ENCODE results near the gene KIF6.

Gene KIF6

GRCh38 chr6:39343396-39343870, 381.8 kb downstream of the KIF6 start:
- no peak for TF ChIP-seq GABPA (IDR thresholded peaks at IDR 0.05; ENCODE audit: low read depth)
- TF ChIP-seq SPI1 (IDR thresholded peaks at IDR 0.05; ENCODE audit: borderline replicate concordance, low read depth): no peak
- no peak for TF ChIP-seq REST (IDR thresholded peaks at IDR 0.05; ENCODE audit: insufficient replicate concordance, low read depth)
- TF ChIP-seq, protein P1, sequence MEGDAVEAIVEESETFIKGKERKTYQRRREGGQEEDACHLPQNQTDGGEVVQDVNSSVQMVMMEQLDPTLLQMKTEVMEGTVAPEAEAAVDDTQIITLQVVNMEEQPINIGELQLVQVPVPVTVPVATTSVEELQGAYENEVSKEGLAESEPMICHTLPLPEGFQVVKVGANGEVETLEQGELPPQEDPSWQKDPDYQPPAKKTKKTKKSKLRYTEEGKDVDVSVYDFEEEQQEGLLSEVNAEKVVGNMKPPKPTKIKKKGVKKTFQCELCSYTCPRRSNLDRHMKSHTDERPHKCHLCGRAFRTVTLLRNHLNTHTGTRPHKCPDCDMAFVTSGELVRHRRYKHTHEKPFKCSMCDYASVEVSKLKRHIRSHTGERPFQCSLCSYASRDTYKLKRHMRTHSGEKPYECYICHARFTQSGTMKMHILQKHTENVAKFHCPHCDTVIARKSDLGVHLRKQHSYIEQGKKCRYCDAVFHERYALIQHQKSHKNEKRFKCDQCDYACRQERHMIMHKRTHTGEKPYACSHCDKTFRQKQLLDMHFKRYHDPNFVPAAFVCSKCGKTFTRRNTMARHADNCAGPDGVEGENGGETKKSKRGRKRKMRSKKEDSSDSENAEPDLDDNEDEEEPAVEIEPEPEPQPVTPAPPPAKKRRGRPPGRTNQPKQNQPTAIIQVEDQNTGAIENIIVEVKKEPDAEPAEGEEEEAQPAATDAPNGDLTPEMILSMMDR (IDR thresholded peaks at IDR 0.05; ENCODE audit: insufficient read depth, low read length): no peak
- no peak for TF ChIP-seq POLR2AphosphoS5 (IDR thresholded peaks at IDR 0.05; ENCODE audit: low read depth)

DNA sequence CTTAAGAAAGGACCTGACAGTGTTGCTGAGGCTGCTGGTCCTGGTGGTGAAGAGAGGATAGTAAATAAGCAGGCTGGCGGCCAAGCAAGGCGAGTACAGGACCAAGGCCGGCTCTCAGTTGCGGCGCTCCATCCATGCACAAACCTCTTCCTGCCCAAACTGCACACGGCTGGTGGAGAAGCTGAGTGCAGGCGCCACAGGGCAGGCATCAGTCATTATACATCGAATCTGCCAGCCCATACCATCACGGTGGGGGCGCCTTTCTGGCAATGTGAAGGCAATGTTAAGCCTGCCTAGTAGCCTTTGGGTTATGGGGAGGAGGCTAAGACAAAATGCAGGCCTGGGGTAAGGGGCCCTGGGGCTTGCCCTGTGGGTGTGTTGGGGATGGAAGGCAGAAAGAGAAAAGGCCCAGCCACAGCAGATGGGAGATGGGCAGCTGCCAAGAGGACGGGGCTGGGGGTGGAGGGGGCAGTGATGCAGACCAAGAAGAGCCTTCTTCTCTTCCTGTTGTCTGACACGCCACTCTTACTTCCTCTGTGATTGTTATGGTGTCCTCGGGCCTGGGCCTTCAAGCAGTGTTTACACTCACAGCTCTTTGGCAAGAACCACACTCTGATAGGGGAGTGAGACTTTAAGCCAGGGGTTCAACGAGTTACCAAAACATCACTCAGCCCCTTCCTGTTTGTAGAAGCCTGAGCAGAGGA, 382.4 kb downstream of the KIF6 start:
- TF ChIP-seq SPI1 (IDR thresholded peaks at IDR 0.05; ENCODE audit: borderline replicate concordance, low read depth): no peak
- TF ChIP-seq GABPA (IDR thresholded peaks at IDR 0.05; ENCODE audit: low read depth): no peak
- no peak for TF ChIP-seq POLR2AphosphoS5 (IDR thresholded peaks at IDR 0.05; ENCODE audit: low read depth)
- TF ChIP-seq, protein P1 (IDR thresholded peaks at IDR 0.05; ENCODE audit: insufficient read depth, low read length): no peak
- TF ChIP-seq REST (IDR thresholded peaks at IDR 0.05; ENCODE audit: insufficient replicate concordance, low read depth): no peak
- Histone ChIP-seq H3K27ac (replicated peaks) (no peak overlapping the region), H3K27me3 (ENCODE audit: insufficient read depth, poor library complexity, severe bottlenecking) (no peaks in the 10 kb centered on the region), H3K4me3 (replicated peaks; ENCODE audit: insufficient read depth, low read length) (no peak overlapping the region)
- peak in 1 of 2 experiments; percentile 24 for DNase-seq (ENCODE audit: low read depth in 1 of 2, low spot score in 1 of 2)

More at GRCh38 chr6:39343396-39343870, 381.8 kb downstream of the KIF6 start:
- Histone ChIP-seq H3K27me3 (ENCODE audit: insufficient read depth, poor library complexity, severe bottlenecking) (no peaks in the 10 kb centered on the region), H3K27ac (replicated peaks) (no peak overlapping the region), H3K4me3 (replicated peaks; ENCODE audit: insufficient read depth, low read length) (no peak overlapping the region)
- no peak for DNase-seq (ENCODE audit: low read depth in 1 of 2, low spot score in 1 of 2)

- no peak overlapping the region for H3K27ac ChIP-seq (replicated peaks)
- H3K4me3 ChIP-seq (replicated peaks; ENCODE audit: insufficient read depth, low read length): no peak overlapping the region
- no peak for TF ChIP-seq SPI1 (IDR thresholded peaks at IDR 0.05; ENCODE audit: borderline replicate concordance, low read depth)
- TF ChIP-seq GABPA (IDR thresholded peaks at IDR 0.05; ENCODE audit: low read depth): no peak
- no peak for TF ChIP-seq POLR2AphosphoS5 (IDR thresholded peaks at IDR 0.05; ENCODE audit: low read depth)
- TF ChIP-seq, protein P1 (IDR thresholded peaks at IDR 0.05; ENCODE audit: insufficient read depth, low read length): no peak
- TF ChIP-seq REST (IDR thresholded peaks at IDR 0.05; ENCODE audit: insufficient replicate concordance, low read depth): no peak
- no peaks in the 10 kb centered on the region for H3K27me3 ChIP-seq (ENCODE audit: insufficient read depth, poor library complexity, severe bottlenecking)
- DNase-seq (ENCODE audit: low read depth in 1 of 2, low spot score in 1 of 2): no peak
These were observed 383.3 kb downstream of the KIF6 start for GRCh38 chr6:39341937-39342336.
